Measurements from ENCODE around the gene KCNQ4.

Gene KCNQ4

GRCh38 chr1:40756523-40756922, 27.1 kb upstream of the KCNQ4 start:
- H3K4me1 ChIP-seq (ENCODE audit: low read length) = peaks cover 38% of the 10 kb centered on the region
- no peak overlapping the region for H2AFZ ChIP-seq (ENCODE audit: low read depth, low read length)
- no peak overlapping the region for H3K9ac ChIP-seq (ENCODE audit: low read length)
- no peaks in the 10 kb centered on the region for H3K27me3 ChIP-seq (ENCODE audit: low read depth, low read length)
- no peak overlapping the region for H3K4me2 ChIP-seq (ENCODE audit: low read length)
- peaks cover 40% of the 10 kb centered on the region for H3K36me3 ChIP-seq (replicated peaks; ENCODE audit: low read depth, low read length)
- no peak for TF ChIP-seq CTCF (IDR thresholded peaks at IDR 0.05; ENCODE audit: low read depth, low read length)
- no peak for TF ChIP-seq EZH2phosphoT487 (IDR thresholded peaks at IDR 0.05; ENCODE audit: low read depth)
- no peak overlapping the region for H3K4me3 ChIP-seq (ENCODE audit: low read length)
- H3K79me2 ChIP-seq (ENCODE audit: low read length) = peaks cover 10% of the 10 kb centered on the region; the same call in 1 of the 2 replicates
- no peak overlapping the region for H3K27ac ChIP-seq (ENCODE audit: low read length)
- no peaks in the 10 kb centered on the region for H4K20me1 ChIP-seq (ENCODE audit: insufficient read depth, low read length)
- H3K9me3 ChIP-seq (ENCODE audit: insufficient read depth, low read length) = no peaks in the 10 kb centered on the region

- TF ChIP-seq CTCF (IDR thresholded peaks at IDR 0.05; ENCODE audit: low read depth, low read length) (no peak), EZH2phosphoT487 (IDR thresholded peaks at IDR 0.05; ENCODE audit: low read depth) (no peak)
- Histone ChIP-seq H3K79me2 (ENCODE audit: low read length) (peaks cover 10% of the 10 kb centered on the region; the same call in 1 of the 2 replicates), H3K27me3 (ENCODE audit: low read depth, low read length) (no peaks in the 10 kb centered on the region), H2AFZ (ENCODE audit: low read depth, low read length) (no peak overlapping the region), H3K36me3 (replicated peaks; ENCODE audit: low read depth, low read length) (peaks cover 40% of the 10 kb centered on the region), H4K20me1 (ENCODE audit: insufficient read depth, low read length) (no peaks in the 10 kb centered on the region), H3K4me1 (ENCODE audit: low read length) (peaks cover 33% of the 10 kb centered on the region), H3K27ac (ENCODE audit: low read length) (no peak overlapping the region), H3K9me3 (ENCODE audit: insufficient read depth, low read length) (no peaks in the 10 kb centered on the region), H3K9ac (ENCODE audit: low read length) (no peak overlapping the region), H3K4me2 (ENCODE audit: low read length) (no peak overlapping the region), H3K4me3 (ENCODE audit: low read length) (no peak overlapping the region)
These were observed 26.5 kb upstream of the KCNQ4 start for GRCh38 chr1:40757084-40757483.

- no peak overlapping the region for H3K4me3 ChIP-seq (ENCODE audit: low read length)
- no peaks in the 10 kb centered on the region for H4K20me1 ChIP-seq (ENCODE audit: insufficient read depth, low read length)
- H3K27me3 ChIP-seq (ENCODE audit: low read depth, low read length) = no peaks in the 10 kb centered on the region
- H3K79me2 ChIP-seq (ENCODE audit: low read length) = peaks cover 10% of the 10 kb centered on the region; the same call in 1 of the 2 replicates
- no peaks in the 10 kb centered on the region for H3K9me3 ChIP-seq (ENCODE audit: insufficient read depth, low read length)
- H2AFZ ChIP-seq (ENCODE audit: low read depth, low read length) = no peak overlapping the region
- TF ChIP-seq EZH2phosphoT487 (IDR thresholded peaks at IDR 0.05; ENCODE audit: low read depth) (no peak), CTCF (IDR thresholded peaks at IDR 0.05; ENCODE audit: low read depth, low read length) (no peak)
- no peak overlapping the region for H3K27ac ChIP-seq (ENCODE audit: low read length)
- H3K4me1 ChIP-seq (ENCODE audit: low read length) = peaks cover 31% of the 10 kb centered on the region
- no peak overlapping the region for H3K4me2 ChIP-seq (ENCODE audit: low read length)
- H3K9ac ChIP-seq (ENCODE audit: low read length) = no peak overlapping the region
- H3K36me3 ChIP-seq (replicated peaks; ENCODE audit: low read depth, low read length) = peaks cover 40% of the 10 kb centered on the region
These were observed 25.6 kb upstream of the KCNQ4 start for GRCh38 chr1:40758004-40758403.

- H2AFZ ChIP-seq (ENCODE audit: low read depth, low read length) = no peak overlapping the region
- H3K79me2 ChIP-seq (ENCODE audit: low read length) = peaks cover 10% of the 10 kb centered on the region; the same call in 1 of the 2 replicates
- peaks cover 43% of the 10 kb centered on the region for H3K36me3 ChIP-seq (replicated peaks; ENCODE audit: low read depth, low read length)
- H3K4me3 ChIP-seq (ENCODE audit: low read length) = no peak overlapping the region
- no peaks in the 10 kb centered on the region for H3K27me3 ChIP-seq (ENCODE audit: low read depth, low read length)
- H3K4me2 ChIP-seq (ENCODE audit: low read length) = no peak overlapping the region
- TF ChIP-seq EZH2phosphoT487 (IDR thresholded peaks at IDR 0.05; ENCODE audit: low read depth) (no peak), CTCF (IDR thresholded peaks at IDR 0.05; ENCODE audit: low read depth, low read length) (no peak)
- H3K4me1 ChIP-seq (ENCODE audit: low read length) = peaks cover 32% of the 10 kb centered on the region
- H3K9me3 ChIP-seq (ENCODE audit: insufficient read depth, low read length) = no peaks in the 10 kb centered on the region
- H3K9ac ChIP-seq (ENCODE audit: low read length) = no peak overlapping the region
- H3K27ac ChIP-seq (ENCODE audit: low read length) = no peak overlapping the region
- no peaks in the 10 kb centered on the region for H4K20me1 ChIP-seq (ENCODE audit: insufficient read depth, low read length)
These were observed 24.8 kb upstream of the KCNQ4 start for GRCh38 chr1:40758578-40759343.
